ENCODE data around the gene AHDC1.

DNA sequence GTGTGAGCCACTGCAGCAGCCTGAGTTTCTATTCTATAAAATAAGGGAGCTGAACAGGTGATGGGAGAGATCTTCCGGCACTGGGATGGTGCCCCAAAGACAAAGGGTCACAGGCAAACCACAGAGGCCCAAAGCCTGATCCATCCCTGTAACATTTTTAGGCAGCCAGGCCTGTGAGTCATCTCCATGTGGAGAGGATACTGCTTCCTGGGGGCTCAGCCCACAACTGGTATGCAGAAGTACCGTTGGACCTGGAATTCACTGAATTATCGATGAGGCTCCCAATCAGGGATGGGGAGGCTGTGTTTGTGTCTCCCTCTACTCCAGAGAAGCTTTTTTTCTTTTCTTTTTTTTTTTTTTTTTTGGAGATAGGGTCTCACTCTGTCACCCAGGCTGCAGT is 65.2 kb downstream of the AHDC1 start:
- TF ChIP-seq ZC3H10 (CRISPR knock-in tag; IDR thresholded peaks at IDR 0.05), result no peak
- TF ChIP-seq CSDC2 (CRISPR knock-in tag; IDR thresholded peaks at IDR 0.05), result no peak
- TF ChIP-seq, protein P1, sequence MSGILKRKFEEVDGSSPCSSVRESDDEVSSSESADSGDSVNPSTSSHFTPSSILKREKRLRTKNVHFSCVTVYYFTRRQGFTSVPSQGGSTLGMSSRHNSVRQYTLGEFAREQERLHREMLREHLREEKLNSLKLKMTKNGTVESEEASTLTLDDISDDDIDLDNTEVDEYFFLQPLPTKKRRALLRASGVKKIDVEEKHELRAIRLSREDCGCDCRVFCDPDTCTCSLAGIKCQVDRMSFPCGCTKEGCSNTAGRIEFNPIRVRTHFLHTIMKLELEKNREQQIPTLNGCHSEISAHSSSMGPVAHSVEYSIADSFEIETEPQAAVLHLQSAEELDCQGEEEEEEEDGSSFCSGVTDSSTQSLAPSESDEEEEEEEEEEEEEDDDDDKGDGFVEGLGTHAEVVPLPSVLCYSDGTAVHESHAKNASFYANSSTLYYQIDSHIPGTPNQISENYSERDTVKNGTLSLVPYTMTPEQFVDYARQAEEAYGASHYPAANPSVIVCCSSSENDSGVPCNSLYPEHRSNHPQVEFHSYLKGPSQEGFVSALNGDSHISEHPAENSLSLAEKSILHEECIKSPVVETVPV (CRISPR knock-in tag; IDR thresholded peaks at IDR 0.05), result no peak
- TF ChIP-seq ZFP3 (CRISPR knock-in tag; IDR thresholded peaks at IDR 0.05), result no peak
- TF ChIP-seq CREB5 (CRISPR knock-in tag; IDR thresholded peaks at IDR 0.05; ENCODE audit: low read depth), result no peak
- TF ChIP-seq, protein P2, sequence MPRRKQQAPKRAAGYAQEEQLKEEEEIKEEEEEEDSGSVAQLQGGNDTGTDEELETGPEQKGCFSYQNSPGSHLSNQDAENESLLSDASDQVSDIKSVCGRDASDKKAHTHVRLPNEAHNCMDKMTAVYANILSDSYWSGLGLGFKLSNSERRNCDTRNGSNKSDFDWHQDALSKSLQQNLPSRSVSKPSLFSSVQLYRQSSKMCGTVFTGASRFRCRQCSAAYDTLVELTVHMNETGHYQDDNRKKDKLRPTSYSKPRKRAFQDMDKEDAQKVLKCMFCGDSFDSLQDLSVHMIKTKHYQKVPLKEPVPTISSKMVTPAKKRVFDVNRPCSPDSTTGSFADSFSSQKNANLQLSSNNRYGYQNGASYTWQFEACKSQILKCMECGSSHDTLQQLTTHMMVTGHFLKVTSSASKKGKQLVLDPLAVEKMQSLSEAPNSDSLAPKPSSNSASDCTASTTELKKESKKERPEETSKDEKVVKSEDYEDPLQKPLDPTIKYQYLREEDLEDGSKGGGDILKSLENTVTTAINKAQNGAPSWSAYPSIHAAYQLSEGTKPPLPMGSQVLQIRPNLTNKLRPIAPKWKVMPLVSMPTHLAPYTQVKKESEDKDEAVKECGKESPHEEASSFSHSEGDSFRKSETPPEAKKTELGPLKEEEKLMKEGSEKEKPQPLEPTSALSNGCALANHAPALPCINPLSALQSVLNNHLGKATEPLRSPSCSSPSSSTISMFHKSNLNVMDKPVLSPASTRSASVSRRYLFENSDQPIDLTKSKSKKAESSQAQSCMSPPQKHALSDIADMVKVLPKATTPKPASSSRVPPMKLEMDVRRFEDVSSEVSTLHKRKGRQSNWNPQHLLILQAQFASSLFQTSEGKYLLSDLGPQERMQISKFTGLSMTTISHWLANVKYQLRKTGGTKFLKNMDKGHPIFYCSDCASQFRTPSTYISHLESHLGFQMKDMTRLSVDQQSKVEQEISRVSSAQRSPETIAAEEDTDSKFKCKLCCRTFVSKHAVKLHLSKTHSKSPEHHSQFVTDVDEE (CRISPR knock-in tag; IDR thresholded peaks at IDR 0.05), result no peak
- TF ChIP-seq SNAI2 (CRISPR knock-in tag; IDR thresholded peaks at IDR 0.05), result no peak

Data from SK-N-SH treated with all-trans-retinoic acid at 6 μM for 48 hours (cell line).